Fibroblast of skin of left biceps (primary cell): ENCODE results near the gene PSMD13.
"Not testable (repeated sequence)": the region's sequence is repeated elsewhere in the genome, so short reads cannot be mapped to it uniquely, and the experiment has no call there.

Experiments
- DNase-seq, 2 experiments: peaks; one replicate each; pipeline ENCODE4 v3.0.0-alpha.2; 2013; ENCODE audit warnings: low read depth in 2 of 2

Gene PSMD13

DNA sequence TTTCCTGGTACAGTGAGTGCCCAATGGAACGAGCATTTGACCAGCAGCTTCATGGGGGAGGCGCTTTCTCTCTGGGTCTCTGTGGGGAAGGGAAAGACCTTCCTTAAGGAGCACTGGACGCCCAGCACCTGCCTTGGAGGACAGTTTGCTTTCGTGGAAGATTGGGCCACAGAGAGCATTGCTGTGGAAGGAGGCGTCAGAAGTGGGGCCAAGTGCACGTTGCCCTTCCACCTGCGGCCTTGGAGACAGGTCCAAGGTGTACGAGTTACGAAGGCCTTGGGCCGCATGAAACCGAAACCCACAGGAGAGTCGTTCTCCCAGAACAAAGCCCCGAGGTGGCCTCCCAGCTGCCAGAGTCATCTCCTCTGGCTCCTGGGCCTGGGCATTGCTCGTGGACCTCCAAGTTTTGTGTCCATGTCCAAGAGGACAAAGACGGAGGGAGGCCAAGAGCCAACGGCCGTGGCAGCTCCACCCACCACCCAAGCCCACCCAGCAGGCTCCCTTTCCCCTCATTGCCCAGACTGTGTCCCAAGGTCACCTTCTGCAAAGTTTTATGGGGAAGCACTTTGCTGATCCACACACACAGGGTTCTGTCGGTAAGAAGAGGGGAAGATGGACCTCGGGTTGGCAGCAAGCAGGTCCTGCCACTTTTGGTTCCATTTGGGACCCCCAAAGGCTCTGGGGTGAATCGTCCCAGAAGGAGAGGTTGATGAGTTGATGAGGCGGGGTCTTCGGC lies 35.6 kb downstream of the PSMD13 start:
- DNase-seq = no peak

DNA sequence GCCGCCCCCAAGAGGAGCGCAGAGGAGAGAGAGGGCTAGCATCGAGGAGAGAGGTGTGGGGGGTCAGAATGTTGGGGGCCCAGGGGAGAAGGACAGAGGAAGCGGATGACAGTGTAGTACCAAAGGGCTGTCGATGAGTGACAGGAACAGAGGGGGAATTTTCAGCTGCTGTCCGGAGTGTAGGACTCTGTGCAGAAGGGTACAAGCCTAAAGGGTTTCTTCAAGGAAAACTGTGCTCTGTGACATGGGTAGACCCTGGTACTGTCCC lies 36.1 kb downstream of the PSMD13 start:
- no peak for DNase-seq

DNA sequence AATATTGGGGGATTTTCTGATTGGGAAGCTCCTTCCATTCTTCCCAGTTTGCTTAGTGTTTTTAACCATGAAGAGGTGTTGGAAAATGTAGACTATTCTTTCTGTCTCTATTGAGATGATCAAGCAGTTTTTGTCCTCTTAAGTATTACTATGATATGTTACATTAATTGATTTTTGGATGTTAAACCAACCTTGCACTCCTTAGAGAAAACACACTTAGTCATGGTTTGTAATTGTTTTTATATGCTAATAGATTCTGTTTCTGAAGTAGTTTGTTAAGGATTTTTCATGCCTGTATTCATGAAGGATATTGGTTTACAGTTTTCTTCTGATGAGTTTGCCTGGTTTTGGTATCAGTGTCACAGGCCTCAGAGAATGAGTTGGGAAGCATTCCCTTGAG lies 39.4 kb downstream of the PSMD13 start:
- no peak for DNase-seq

DNA sequence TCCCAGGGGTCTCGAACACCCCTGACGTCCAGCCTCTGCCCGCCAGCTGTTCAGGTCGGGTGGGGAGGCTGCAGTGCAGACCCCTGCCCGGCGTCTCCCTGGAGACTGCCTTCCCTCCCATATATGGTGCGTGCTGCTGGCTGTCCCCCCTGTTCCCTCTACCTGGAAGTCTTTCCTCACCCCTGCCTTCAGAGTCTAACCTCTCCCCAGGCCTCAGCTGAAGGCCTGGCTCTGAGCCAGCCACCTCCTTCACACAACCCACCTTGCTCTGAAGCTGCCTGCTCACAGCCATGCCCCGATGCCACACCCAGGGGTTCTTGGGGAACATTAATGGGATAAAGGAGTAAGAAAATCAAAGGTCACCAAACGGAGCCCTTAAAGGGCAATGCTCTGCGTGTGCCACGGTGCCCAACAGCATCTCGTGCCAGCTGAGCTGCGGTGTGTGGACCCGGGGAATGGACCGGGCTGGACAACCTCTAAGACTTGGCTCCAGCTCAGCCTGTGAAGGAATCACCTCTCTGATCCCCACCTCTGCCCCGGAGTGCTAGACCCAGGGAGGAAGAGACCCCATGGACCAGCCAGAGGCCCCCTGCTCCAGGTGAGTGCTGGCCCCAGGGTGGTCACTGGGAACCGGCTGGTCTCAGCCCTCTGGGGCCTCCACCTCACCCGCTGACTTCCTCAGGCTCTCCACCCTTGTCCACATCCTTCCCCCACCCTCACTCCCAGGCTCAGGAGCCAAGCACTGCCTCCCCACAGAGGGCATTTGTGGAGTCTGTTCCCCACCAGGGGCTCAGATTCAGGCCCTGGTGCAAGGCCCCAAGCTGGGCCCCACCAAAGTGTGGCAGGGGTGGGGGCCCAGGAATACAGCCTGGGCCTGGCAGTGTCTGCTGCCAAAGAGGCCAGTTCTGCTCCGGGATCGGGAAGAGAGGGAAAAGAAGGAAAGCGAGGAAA lies 41.5 kb downstream of the PSMD13 start, which contains the start of gene NLRP6:
Gene NLRP6, plus strand, starts transcription at position 407 of the 951 bp plus-strand sequence. Its CDS starts 163 bp downstream, at position 570.
- DNase-seq = no peak

DNA sequence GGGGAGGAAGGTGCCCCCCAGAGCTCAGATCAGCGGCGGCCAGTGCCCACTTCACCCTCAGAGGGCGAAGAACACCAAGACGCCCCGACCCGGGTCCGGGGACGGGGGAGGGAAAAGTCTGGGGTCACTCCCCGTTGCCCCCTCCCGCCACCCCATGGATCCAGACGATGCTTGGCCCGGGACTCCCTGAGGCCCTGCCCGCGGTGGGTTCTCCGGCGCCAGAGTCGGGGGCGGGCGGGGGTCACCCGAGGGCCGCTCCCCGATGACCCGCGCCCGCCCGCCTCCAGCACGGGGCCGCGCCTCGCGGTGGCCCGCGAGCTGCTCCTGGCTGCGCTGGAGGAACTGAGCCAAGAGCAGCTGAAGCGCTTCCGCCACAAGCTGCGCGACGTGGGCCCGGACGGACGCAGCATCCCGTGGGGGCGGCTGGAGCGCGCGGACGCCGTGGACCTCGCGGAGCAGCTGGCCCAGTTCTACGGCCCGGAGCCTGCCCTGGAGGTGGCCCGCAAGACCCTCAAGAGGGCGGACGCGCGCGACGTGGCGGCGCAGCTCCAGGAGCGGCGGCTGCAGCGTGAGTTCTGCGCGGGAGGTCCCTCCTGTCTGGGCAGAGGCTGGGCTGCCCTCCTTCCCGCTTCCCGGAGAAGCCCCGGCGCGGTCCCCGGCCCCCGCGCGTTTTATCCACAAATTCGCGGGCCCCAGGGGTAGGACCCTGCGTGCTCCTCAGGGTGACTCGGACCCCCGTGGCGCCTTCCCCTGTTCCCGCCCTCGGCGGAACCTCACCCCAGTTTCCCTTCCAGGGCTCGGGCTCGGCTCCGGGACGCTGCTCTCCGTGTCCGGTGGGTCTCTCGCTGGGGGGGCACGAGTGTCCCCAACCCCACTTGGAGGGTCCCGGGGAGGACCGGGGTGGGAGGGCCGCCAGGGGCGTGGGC lies 42.5 kb downstream of the PSMD13 start:
- no peak for DNase-seq

DNA sequence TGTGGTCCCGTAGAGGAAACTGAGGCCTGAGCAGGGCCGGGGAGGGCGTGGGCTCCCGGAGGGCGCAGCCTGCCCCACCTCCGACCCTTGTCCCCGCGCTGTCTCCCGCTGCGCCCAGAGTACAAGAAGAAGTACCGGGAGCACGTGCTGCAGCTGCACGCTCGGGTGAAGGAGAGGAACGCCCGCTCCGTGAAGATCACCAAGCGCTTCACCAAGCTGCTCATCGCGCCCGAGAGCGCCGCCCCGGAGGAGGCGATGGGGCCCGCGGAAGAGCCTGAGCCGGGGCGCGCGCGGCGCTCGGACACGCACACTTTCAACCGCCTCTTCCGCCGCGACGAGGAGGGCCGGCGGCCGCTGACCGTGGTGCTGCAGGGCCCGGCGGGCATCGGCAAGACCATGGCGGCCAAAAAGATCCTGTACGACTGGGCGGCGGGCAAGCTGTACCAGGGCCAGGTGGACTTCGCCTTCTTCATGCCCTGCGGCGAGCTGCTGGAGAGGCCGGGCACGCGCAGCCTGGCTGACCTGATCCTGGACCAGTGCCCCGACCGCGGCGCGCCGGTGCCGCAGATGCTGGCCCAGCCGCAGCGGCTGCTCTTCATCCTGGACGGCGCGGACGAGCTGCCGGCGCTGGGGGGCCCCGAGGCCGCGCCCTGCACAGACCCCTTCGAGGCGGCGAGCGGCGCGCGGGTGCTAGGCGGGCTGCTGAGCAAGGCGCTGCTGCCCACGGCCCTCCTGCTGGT lies 43.4 kb downstream of the PSMD13 start:
- no peak for DNase-seq

DNA sequence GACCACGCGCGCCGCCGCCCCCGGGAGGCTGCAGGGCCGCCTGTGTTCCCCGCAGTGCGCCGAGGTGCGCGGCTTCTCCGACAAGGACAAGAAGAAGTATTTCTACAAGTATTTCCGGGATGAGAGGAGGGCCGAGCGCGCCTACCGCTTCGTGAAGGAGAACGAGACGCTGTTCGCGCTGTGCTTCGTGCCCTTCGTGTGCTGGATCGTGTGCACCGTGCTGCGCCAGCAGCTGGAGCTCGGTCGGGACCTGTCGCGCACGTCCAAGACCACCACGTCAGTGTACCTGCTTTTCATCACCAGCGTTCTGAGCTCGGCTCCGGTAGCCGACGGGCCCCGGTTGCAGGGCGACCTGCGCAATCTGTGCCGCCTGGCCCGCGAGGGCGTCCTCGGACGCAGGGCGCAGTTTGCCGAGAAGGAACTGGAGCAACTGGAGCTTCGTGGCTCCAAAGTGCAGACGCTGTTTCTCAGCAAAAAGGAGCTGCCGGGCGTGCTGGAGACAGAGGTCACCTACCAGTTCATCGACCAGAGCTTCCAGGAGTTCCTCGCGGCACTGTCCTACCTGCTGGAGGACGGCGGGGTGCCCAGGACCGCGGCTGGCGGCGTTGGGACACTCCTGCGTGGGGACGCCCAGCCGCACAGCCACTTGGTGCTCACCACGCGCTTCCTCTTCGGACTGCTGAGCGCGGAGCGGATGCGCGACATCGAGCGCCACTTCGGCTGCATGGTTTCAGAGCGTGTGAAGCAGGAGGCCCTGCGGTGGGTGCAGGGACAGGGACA lies 44.1 kb downstream of the PSMD13 start:
- DNase-seq = no peak

DNA sequence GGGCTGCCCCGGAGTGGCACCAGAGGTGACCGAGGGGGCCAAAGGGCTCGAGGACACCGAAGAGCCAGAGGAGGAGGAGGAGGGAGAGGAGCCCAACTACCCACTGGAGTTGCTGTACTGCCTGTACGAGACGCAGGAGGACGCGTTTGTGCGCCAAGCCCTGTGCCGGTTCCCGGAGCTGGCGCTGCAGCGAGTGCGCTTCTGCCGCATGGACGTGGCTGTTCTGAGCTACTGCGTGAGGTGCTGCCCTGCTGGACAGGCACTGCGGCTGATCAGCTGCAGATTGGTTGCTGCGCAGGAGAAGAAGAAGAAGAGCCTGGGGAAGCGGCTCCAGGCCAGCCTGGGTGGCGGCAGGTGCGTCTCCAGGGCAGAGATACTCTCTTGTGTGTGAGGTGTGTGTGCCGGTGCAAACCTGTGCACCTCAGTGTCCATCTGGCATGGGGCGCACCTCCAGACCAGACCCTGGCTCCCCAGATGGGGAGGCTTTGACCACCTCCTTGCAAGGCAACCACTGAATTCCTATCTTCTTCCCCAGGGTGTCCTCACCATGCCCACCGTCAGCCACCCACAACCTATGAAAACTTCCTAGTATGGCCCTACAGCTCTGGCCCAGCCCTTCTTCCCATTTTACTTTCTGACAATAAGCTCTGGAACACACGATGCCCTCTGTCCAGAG lies 44.8 kb downstream of the PSMD13 start:
- no peak for DNase-seq

DNA sequence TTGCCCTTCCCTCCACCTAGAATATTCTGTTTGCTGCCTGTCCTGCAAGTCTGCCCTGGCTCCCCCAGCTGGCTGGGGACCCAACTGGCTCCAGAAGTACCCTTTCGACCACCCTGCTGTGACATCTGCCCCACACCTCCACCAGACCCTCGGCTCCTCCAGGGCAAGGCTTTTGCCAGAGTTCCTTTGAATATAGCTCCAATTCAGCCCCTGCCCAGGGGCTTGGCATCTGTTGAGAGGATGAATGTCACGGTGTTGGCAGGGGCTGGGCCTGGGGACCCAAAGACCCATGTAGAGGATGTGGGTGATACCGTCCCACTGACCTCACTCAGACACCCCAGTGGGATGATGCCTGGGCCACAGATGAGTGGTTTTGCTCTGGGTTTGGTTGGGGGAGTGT lies 45.4 kb downstream of the PSMD13 start:
- DNase-seq = no peak

DNA sequence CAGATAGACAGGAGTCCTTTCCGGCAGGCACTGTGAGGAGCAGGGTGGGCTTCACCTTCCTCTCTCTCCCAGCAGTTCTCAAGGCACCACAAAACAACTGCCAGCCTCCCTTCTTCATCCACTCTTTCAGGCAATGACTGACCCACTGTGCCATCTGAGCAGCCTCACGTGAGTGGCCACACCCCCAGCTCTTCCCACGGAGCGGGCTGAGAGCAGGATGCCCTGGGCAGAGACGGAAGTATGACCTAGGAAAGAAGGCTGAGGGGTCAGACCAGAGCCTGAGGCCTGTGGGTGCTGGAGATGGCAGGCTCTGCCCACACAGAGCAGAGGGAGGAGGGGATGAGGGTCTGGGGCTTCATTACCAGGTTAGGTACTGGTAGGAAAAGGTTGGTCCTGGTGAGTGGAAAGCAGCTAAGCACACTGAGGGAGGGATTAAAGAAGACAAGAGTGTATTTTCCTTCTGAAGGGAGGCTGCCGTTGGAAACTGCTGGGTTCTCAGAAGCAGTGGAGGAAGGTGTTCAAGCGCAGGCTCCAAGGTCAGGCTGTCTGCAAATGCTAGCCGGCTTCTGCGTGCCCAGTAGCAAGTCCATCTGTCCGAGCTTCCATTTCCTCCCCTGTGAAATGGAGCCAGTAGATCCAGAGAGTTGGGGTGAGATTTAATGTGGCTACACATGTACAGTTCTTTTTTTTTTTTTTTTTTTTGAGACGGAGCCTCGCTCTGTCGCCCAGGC lies 46.0 kb downstream of the PSMD13 start:
- DNase-seq = no peak

DNA sequence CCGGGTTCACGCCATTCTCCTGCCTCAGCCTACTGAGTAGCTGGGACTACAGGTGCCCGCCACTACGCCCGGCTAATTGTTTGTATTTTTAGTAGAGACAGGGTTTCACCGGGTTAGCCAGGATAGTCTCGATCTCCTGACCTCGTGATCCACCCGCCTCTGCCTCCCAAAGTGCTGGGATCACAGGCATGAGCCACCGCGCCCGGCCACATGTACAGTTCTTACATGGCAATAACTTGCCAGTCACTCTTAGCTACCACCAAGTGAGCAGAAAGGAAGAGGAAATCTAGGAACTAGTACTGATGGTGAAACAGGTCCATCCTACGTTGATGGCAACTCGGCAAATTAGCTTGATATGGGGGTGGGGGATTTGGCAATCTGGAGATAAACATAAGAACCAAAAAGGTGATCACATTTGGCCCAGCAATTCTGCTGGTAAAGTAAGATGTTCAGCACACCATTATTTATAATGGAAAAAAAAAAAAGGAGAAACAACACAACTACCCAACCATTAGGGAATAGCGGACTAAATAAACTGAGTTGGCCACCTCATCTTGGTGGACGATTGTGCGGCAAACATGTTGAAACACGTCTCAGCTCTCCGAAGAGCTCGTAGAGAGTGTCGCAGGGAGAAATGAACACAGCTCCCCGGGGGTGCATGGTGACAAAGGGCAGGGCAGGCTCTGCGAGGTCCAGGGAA lies 46.8 kb downstream of the PSMD13 start:
- no peak for DNase-seq

DNA sequence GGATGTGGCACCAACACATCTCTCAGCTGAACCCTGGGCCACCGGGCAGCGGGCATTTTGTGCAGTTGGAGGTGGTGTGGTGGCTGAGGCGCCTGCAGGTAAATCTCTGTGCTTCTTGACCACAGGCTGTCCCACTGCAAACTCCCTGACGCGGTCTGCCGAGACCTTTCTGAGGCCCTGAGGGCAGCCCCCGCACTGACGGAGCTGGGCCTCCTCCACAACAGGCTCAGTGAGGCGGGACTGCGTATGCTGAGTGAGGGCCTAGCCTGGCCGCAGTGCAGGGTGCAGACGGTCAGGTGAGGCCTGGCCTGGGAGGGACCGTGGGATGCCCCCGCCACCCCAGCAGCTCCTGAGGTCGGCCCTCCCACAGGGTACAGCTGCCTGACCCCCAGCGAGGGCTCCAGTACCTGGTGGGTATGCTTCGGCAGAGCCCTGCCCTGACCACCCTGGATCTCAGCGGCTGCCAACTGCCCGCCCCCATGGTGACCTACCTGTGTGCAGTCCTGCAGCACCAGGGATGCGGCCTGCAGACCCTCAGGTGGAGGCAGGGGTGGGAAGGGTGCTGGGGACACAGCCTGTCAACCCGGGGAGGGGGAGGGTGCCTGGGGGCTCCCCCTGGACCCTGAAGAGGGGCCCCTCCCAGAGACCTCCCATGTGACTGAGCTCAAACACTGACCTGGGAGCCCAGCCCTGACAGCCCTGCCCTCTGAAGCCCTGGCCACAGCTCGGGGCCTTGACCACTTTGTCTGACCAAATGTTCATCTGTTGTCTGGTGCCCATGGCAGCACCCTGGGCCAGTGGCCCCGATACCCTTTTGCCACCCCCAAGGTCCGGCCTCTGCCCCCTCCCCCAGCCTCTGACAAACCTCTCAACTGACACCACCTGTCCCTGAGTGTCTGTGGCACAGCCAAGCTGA lies 47.6 kb downstream of the PSMD13 start:
- DNase-seq = no peak

DNA sequence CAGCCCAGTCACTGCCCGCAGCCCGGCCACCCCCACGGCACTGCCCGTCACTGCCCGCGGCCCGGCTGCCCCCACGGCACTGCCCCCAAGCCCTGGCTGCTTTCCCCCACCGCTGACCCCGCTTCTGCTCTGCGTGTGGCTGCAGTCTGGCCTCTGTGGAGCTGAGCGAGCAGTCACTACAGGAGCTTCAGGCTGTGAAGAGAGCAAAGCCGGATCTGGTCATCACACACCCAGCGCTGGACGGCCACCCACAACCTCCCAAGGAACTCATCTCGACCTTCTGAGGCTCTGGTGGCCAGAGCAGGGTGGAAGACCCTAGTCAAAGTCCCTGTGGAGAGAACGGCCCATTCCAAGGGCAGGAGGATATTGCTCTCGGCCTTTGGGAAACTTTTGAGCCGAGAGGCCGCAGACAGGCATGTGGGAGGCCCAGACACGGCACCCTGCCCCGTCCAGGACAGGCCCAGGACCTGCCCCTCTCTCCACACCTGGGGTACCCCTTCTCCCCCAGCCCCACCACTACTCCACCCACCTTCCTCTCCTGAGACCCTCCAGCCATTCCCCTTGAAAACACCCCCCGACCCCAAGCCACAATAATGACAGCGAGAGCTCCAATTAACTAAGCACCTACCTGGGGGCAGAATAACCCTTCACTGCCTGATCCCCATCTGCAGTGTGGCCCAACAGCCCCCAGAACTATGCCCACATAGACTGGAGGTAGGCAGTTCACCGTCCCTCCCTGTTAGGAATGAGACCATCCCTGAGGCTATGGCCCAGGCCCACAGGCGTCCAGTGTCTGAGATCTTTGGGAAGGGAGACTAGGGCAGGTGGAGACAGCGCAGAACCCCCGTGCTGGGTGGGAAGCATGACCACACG lies 48.5 kb downstream of the PSMD13 start:
- DNase-seq = no peak

DNA sequence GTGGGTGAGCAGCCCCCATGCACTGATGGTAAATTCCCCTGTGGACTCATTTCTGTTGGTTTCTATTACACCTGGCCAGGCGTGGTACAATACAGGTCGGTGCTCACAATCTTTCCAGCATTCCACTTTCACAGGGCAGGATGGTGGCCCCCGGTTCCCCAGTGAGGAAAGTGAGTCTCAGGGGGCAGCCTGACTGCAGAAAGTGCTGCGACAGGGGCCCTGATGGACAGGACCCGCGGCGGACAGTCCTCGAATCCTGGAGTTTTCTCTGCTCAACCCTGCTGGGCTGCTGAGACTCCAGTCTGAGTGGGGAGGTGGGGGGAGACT lies 49.1 kb downstream of the PSMD13 start:
- no peak for DNase-seq

DNA sequence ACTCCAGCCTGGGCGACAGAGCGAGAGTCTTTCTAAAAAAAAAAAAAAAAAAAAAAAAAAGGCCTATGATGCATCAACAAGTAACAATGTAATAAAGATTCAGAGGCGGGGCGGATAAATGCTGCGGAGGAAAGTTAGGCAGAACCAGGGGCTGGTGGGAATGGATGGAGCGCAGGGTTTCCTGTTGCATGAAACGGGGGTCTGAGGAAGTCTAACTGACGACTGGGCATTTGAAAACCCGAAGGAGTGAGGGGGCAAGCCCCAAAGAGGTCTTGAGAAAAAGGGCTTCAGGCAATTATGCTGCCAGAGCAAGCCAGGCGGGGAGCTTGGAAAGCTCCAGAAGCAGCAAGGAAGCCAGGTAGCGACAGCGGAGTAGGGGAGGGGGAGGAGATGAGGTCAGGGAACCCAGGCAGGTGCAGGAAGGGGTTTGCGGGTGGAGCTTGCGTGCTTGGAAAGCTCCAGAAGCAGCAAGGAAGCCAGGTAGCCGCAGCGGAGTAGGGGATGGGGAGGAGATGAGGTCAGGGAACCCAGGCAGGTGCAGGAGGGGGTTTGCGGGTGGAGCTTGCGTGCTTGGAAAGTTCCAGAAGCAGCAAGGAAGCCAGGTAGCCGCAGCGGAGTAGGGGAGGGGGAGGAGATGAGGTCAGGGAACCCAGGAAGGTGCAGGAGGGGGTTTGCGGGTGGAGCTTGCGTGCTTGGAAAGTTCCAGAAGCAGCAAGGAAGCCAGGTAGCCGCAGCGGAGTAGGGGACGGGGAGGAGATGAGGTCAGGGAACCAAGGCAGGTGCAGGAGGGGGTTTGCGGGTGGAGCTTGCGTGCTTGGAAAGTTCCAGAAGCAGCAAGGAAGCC lies 50.4 kb downstream of the PSMD13 start:
- DNase-seq = not testable (repeated sequence)
